ENCODE data around the gene TAPT1. TPM values are rescaled to one million over a fixed set of nuclear protein-coding genes. Genes with fewer than 3 reads are reported as not detected.
"Not testable (repeated sequence)": the region's sequence is repeated elsewhere in the genome, so short reads cannot be mapped to it uniquely, and the experiment has no call there.

Gene TAPT1
- polyA plus RNA-seq, 2 of the 4 experiments (the other 2 are of a cell fraction) = 11.5 to 17.1 TPM

DNA sequence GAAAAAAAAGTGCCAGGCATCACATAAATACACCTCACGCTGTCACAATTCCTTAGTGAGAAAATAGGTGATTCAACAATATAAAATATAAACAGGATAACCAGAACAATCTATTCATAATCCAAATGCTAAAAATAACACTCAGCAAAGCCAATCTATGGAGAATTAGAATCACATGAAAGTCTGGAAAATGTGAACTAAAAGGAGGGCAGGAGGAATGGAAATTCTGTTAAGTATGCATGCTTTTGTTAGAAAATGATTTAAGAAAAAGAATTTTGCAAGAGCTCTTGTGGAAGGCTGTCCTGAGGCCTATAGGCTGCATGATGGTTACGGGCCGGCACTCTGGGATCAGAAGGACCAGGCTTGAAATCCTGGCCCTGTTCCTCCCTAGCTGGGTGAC, 71.8 kb downstream of the TAPT1 start (continued):
- TF ChIP-seq RAD21 (conservative IDR thresholded peaks at IDR 0.05 in 1 of 2, IDR thresholded peaks at IDR 0.05 in 1 of 2) = no peak
- no peak for TF ChIP-seq HOXB5 (CRISPR knock-in tag; IDR thresholded peaks at IDR 0.05)

DNA sequence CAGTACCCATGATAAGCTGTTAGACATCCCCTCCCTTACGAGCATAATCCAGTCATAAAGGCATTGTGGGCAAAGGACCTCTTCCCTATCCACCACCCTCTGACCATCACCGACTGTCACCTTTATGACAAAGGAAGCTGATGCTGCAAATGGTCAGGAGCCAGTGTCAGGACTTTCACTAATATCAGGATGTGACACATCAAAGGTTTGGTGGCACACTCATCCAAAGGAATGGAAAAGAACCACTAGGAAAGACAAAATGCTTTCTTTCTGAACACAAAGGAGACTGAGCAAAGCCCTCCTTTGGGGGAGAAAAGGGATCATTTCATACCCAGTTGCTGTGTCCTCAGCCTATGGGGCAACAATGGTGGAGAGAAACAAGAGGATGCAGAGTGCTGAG, 75.6 kb downstream of the TAPT1 start:
- no peak overlapping the region for H3K27ac ChIP-seq
- no peaks in the 10 kb centered on the region for H3K9me3 ChIP-seq
- no peaks in the 10 kb centered on the region for H3K4me1 ChIP-seq
- ATAC-seq (no peak), FAIRE-seq (no peak), DNase-seq (ENCODE audit: low read depth in 1 of 2, low spot score in 1 of 2) (no peak)
- TF ChIP-seq, protein P1, sequence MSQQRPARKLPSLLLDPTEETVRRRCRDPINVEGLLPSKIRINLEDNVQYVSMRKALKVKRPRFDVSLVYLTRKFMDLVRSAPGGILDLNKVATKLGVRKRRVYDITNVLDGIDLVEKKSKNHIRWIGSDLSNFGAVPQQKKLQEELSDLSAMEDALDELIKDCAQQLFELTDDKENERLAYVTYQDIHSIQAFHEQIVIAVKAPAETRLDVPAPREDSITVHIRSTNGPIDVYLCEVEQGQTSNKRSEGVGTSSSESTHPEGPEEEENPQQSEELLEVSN (IDR thresholded peaks at IDR 0.05; ENCODE audit: borderline replicate concordance, low read depth) = no peak
- TF ChIP-seq CBX2 (IDR thresholded peaks at IDR 0.05; ENCODE audit: borderline replicate concordance, low read depth) (no peak), JUN (IDR thresholded peaks at IDR 0.05) (no peak), POLR2A (IDR thresholded peaks at IDR 0.05; ENCODE audit: low read length) (no peak), CHD4 (IDR thresholded peaks at IDR 0.05; ENCODE audit: borderline replicate concordance) (no peak), MAFK (IDR thresholded peaks at IDR 0.05; ENCODE audit: partially characterized antibody) (no peak)
- 46% methylated on average over 2 of the region's 2 CpGs for WGBS (ENCODE audit: missing lambda C conversion rate)
- CTCF ChIA-PET = no interaction called here
- POLR2A ChIA-PET = no interaction called here
- no peak overlapping the region for H3K4me3 ChIP-seq
- H3K4me2 ChIP-seq = no peak overlapping the region

DNA sequence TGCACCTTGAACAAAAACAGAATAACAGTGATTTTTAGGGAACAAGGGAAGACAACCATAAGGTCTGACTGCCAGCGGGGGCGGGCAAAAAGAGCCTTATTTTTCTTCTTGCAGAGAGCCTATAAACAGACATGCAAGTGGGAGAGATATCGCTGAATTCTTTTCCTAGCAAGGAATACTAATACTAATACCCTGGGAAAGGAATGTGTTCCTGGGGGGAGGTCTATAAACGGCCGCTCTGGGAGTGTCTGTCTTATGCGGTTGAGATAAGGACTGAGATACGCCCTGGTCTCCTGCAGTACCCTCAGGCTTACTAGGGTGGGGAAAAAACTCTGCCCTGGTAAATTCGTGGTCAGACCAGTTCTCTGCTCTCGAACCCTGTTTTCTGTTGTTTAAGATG, 81.4 kb downstream of the TAPT1 start:
- ATAC-seq; H3K9me3 ChIP-seq; POLR2A ChIA-PET; DNase-seq (ENCODE audit: low read depth in 1 of 2, low spot score in 1 of 2); CTCF ChIA-PET; H3K4me2 ChIP-seq; H3K27ac ChIP-seq; FAIRE-seq; H3K4me1 ChIP-seq; H3K4me3 ChIP-seq: not testable (repeated sequence)
- WGBS (ENCODE audit: missing lambda C conversion rate) = 62% methylated on average over 9 of the region's 9 CpGs

DNA sequence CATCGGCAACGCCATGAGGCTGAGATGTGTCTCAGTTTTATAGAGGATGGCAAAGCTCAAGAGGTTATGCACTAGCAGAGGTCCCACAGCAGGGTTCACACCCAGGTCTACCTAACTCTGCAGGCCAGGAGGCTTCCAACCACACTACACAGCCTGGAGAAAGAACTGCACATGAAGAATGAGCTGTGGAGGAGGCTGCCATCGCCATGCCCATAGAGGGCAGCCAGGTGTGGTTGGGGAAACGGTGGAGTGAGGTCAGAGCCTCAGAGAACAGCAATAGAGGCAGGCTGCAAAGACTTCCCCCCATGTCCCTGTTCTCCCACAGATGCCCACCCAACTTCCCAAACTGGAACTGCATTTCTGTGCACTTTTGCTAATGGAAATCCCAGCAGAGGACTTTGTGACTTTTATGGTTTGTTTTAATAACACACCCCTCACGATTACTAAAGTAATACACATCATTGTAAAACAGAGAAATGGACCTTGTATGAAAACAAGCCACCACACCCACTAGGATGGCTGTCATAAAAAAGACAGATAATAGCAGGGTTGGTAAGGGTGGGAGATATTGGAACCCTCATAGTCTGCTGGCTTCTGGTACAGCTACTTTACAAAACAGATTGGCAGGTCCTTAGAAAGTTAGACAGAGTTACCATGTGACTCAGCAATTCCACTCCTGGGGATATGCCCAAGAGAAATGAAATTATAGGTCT, 83.5 kb downstream of the TAPT1 start:
- POLR2A ChIA-PET = no interaction called here
- no peak for ATAC-seq
- Histone ChIP-seq H3K4me3 (no peak overlapping the region), H3K4me1 (0 out of 3 replicates have a peak, but pooled peaks cover 6% of the 10 kb centered on the region), H3K4me2 (no peak overlapping the region), H3K27ac (no peak overlapping the region), H3K9me3 (no peaks in the 10 kb centered on the region)
- DNase-seq (ENCODE audit: low read depth in 1 of 2, low spot score in 1 of 2) = no peak
- TF ChIP-seq, protein P2, sequence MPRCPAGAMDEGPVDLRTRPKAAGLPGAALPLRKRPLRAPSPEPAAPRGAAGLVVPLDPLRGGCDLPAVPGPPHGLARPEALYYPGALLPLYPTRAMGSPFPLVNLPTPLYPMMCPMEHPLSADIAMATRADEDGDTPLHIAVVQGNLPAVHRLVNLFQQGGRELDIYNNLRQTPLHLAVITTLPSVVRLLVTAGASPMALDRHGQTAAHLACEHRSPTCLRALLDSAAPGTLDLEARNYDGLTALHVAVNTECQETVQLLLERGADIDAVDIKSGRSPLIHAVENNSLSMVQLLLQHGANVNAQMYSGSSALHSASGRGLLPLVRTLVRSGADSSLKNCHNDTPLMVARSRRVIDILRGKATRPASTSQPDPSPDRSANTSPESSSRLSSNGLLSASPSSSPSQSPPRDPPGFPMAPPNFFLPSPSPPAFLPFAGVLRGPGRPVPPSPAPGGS (IDR thresholded peaks at IDR 0.05) = no peak
- TF ChIP-seq CHD2 (IDR thresholded peaks at IDR 0.05; ENCODE audit: low read length, partially characterized antibody) = no peak
- no peak for TF ChIP-seq HOXA7 (CRISPR knock-in tag; IDR thresholded peaks at IDR 0.05)
- no peak for TF ChIP-seq FOXS1 (CRISPR knock-in tag; IDR thresholded peaks at IDR 0.05)
- no peak for TF ChIP-seq HOXB5 (CRISPR knock-in tag; IDR thresholded peaks at IDR 0.05)
- TF ChIP-seq ESRRA (IDR thresholded peaks at IDR 0.05; ENCODE audit: borderline replicate concordance, low read length) = no peak
- TF ChIP-seq HDAC2 (IDR thresholded peaks at IDR 0.05) = no peak
- TF ChIP-seq CBX8 (IDR thresholded peaks at IDR 0.05) = no peak
- no peak for FAIRE-seq
- CTCF ChIA-PET = no interaction called here
- 49% methylated on average over 5 of the region's 5 CpGs for whole genome bisulfite sequencing (ENCODE audit: missing lambda C conversion rate)

DNA sequence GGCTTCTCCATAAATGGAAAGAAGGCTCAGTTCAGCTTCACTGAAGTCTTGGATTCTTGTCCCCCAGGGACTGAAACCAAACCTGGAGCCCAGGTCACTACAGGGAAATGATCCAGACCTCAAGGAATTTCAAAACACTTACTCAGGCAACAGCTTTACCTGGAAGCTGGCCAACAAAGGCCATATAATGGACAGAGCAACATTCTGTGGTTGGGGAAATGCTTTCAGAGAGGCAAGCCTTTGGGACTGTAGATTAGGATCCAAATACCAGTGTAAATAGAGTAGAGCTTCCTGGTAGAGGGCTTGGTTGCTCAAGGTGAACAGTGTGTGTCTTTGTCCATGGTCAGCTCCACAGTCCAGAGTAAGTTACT, 85.4 kb downstream of the TAPT1 start:
- 0 out of 3 replicates have a peak, but pooled peaks cover 6% of the 10 kb centered on the region for H3K4me1 ChIP-seq
- ATAC-seq (peak in 1 of 2 experiments; percentile 68; a peak in 3 of 6 replicates), FAIRE-seq (no peak), DNase-seq (ENCODE audit: low read depth in 1 of 2, low spot score in 1 of 2) (peak in 1 of 2 experiments; percentile 32)
- ChIA-PET CTCF (interaction anchor here (1.1 kb wide), 1 partner anchor 125 kb away, joined by 3 read pairs; no protein-coding TSS in a partner anchor), POLR2A (no interaction called here)
- TF ChIP-seq RARB (CRISPR knock-in tag; IDR thresholded peaks at IDR 0.05) (no peak), EHF (CRISPR knock-in tag; IDR thresholded peaks at IDR 0.05) (no peak), HOXB5 (CRISPR knock-in tag; IDR thresholded peaks at IDR 0.05) (no peak)
- TF ChIP-seq, protein P3, sequence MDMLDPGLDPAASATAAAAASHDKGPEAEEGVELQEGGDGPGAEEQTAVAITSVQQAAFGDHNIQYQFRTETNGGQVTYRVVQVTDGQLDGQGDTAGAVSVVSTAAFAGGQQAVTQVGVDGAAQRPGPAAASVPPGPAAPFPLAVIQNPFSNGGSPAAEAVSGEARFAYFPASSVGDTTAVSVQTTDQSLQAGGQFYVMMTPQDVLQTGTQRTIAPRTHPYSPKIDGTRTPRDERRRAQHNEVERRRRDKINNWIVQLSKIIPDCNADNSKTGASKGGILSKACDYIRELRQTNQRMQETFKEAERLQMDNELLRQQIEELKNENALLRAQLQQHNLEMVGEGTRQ (IDR thresholded peaks at IDR 0.05) = no peak
- H3K27ac ChIP-seq = no peak overlapping the region
- H3K4me3 ChIP-seq = no peak overlapping the region
- H3K9me3 ChIP-seq = no peaks in the 10 kb centered on the region
- no peak overlapping the region for H3K4me2 ChIP-seq

Data from A549 (cell line).